Right lobe of liver (tissue), 6 donors: ENCODE measurements around the gene UBE2B. TPM values are rescaled to one million over a fixed set of nuclear protein-coding genes. Genes with fewer than 3 reads are reported as not detected.

Experiments used
- ATAC-seq, 4 donors: fragments of 200-7000 bp; cut with Tn5 transposase; one replicate each; pipeline ENCODE4 v1.9.1; 2020; ENCODE audit warnings: mild to moderate bottlenecking in 4 of 4, moderate library complexity in 4 of 4
- DNase-seq, 3 donors: peaks; one replicate each; pipeline ENCODE4 v3.0.0-alpha.2; 2020
- H3K27ac ChIP-seq, 3 donors: fragments of 200-600 bp; one replicate each; pipeline ENCODE4 v1.8.0; 2022
- H3K27me3 ChIP-seq, 2 donors: fragments of 200-600 bp; one replicate each; pipeline ENCODE4 v1.8.0; 2022
- H3K36me3 ChIP-seq, 4 donors: fragments of 200-600 bp; sonication (generic) in 1 of 4; one replicate each; pipeline versions ENCODE4 v1.5.1 to v1.8.0; 2017 to 2022; ENCODE audit warnings: control low read depth in 1 of 4
- H3K4me1 ChIP-seq, 4 donors: fragments of 200-600 bp; sonication (generic) in 1 of 4; one replicate each; pipeline versions ENCODE4 v1.5.1 to v1.8.0; 2017 to 2022; ENCODE audit warnings: control low read depth in 1 of 4
- H3K4me3 ChIP-seq, 3 donors: fragments of 200-600 bp; one replicate each; pipeline ENCODE4 v1.8.0; 2022
- H3K9me3 ChIP-seq, 4 donors: fragments of 200-600 bp; sonication (generic) in 1 of 4; one replicate each; pipeline versions ENCODE4 v1.5.1 to v1.8.0; 2017 to 2022; ENCODE audit warnings: control low read depth in 1 of 4
- POLR2A ChIP-seq: fragments of 450-650 bp; IDR thresholded peaks from one replicate; pipeline ENCODE4 v1.6.1; 2017; ENCODE audit warnings: antibody characterized with exemption, mild to moderate bottlenecking
- WGBS: methylation state at CpG from one replicate; pipeline ENCODE4 v1.1.6; 2018; ENCODE audit warnings: low coverage, low lambda C conversion rate; ENCODE audit not compliant: insufficient coverage; ENCODE audit errors: missing lambda C conversion rate; 5-methylcytosine and 5-hydroxymethylcytosine counted together
- intact Hi-C, 2 donors: fragments of 100-400 bp; cut with DNase I; formaldehyde crosslinking; loops; one replicate each; pipeline versions ENCODE4 v1.11.2 to v1.14.1; 2022
- total RNA-seq, 6 experiments: library from RNA; depleted of rRNA in 2 of 6; stranded (reverse); fragments of >200 nt in 2 of 6; fragmentation: NEBNext Ultra II Directional in 3 of 6; extraction: Animal tissue kit (Norgen Biotek cat#: 25700) in 3 of 6; gene quantifications; one replicate each; pipeline versions ENCODE4 v1.1.0 to v1.2.4, GENCODE V29; 2016 to 2023
- TF ChIP-seq, protein P1 (sequence below), 4 donors: fragments of 200-600 bp in 3 of 4; fragments of 450-650 bp in 1 of 4; IDR thresholded peaks; one replicate each; pipeline versions ENCODE4 v1.5.1 to v1.8.0; 2016 to 2022; ENCODE audit warnings: antibody characterized with exemption in 4 of 4, mild to moderate bottlenecking in 2 of 4
- donor health status: DM: no; HTN: yes; CAD: no.
- donor health status: DM: no; HTN: no; CAD: no.
- donor health status: DM: no; HTN: no; CAD: no.
- donor health status: DM: no; HTN: yes; CAD: no.
- donor health status: DM: no; HTN: yes; CAD: no.

Gene UBE2B
- total RNA-seq, 6 experiments from 2014 or later = 23.4 to 56.2 (median 37.9) TPM

DNA sequence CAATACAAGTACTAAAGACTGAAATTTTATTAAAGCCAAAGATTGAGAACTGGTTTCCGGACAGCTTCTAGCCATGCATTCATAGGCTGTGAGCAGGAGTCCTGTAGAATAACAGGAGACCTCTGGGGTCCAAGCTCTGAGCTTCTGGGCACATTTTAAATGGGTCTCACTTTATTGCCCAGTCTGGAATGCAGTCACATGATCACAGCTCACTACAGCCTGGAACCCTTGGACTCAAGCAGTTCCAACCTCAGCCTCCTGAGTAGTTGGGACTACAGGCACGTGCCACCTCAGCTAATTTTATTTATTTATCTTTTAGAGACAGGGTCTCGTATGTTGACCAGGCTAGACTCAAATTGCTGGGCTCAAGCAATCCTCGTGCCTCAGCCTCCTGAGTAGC lies 24.9 kb downstream of the UBE2B start:
- WGBS = 73% methylated on average over 4 of the region's 4 CpGs
- Histone ChIP-seq H3K4me1 (peaks cover 0 to 9% (median 0%) of the 10 kb centered on the region in 4 donors), H3K27ac (no peak overlapping the region), H3K4me3 (no peak overlapping the region), H3K9me3 (no peaks in the 10 kb centered on the region), H3K27me3 (no peaks in the 10 kb centered on the region), H3K36me3 (peaks cover 5 to 50% (median 21%) of the 10 kb centered on the region in 4 donors)
- intact Hi-C loops = loop anchor here in 1 of 2 donors (10.0 kb wide), 1 partner anchor 189 kb away; no protein-coding TSS in a partner anchor
- no peak for DNase-seq
- no peak for TF ChIP-seq POLR2A
- TF ChIP-seq, protein P1, sequence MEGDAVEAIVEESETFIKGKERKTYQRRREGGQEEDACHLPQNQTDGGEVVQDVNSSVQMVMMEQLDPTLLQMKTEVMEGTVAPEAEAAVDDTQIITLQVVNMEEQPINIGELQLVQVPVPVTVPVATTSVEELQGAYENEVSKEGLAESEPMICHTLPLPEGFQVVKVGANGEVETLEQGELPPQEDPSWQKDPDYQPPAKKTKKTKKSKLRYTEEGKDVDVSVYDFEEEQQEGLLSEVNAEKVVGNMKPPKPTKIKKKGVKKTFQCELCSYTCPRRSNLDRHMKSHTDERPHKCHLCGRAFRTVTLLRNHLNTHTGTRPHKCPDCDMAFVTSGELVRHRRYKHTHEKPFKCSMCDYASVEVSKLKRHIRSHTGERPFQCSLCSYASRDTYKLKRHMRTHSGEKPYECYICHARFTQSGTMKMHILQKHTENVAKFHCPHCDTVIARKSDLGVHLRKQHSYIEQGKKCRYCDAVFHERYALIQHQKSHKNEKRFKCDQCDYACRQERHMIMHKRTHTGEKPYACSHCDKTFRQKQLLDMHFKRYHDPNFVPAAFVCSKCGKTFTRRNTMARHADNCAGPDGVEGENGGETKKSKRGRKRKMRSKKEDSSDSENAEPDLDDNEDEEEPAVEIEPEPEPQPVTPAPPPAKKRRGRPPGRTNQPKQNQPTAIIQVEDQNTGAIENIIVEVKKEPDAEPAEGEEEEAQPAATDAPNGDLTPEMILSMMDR (IDR thresholded peaks at IDR 0.05) = no peak
- no peak for ATAC-seq

DNA sequence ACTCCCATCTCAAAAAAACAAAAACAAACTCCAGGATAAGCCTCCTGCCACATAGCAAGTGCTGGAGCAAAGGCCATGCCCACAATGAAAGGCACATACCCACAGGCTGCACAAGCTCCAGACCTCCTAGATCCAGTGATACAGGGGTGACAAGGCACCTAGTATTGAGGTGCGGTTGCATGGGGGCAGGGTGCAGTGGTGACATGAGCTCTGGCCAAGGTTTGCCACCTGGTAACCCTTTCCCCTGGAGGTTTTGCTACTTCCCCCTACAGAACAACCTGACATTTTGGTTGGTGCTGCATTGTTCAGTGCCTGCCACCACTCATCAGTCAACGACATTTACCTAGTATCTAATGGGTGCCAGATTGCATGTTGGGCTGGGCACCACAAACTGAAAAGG lies 25.8 kb downstream of the UBE2B start:
- peaks cover 0 to 42% (median 17%) of the 10 kb centered on the region in 4 donors for H3K36me3 ChIP-seq

DNA sequence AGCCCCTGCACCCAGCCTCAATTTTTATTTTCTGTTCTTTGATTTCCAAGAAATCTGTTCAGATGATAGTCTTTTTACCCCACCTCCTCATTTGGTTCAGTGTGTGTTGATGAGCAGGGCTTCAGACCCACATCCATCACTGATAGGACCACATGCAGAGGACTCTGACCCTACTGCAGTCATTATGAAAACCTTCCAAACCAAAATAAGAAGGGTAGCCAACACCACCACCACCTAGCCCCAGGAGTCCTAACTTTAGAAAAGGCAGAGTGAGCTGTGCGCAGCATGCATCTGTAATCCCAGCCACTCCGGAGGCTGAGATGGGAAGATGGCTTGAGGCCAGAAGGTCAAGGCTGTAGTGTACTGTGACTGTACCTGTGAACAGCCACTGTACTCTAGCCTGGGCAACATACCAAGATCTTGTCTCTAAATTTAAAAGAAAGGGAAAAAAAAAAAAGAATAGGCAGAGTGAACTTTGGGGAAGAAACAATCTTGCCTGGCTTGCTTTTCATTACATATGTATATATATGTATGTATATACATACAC lies 27.3 kb downstream of the UBE2B start:
- Histone ChIP-seq H3K27me3 (no peaks in the 10 kb centered on the region), H3K9me3 (no peaks in the 10 kb centered on the region), H3K4me3 (no peak overlapping the region), H3K4me1 (peaks cover 0 to 9% (median 0%) of the 10 kb centered on the region in 4 donors), H3K36me3 (peaks cover 0 to 33% (median 9%) of the 10 kb centered on the region in 4 donors), H3K27ac (no peak overlapping the region)
- intact Hi-C loops = loop anchor here in 1 of 2 donors (10.0 kb wide), 1 partner anchor 186 kb away; no protein-coding TSS in a partner anchor
- ATAC-seq = peak; percentile 77 to 90 (median 84)
- 39% methylated on average over 2 of the region's 2 CpGs for WGBS
- TF ChIP-seq POLR2A = no peak
- TF ChIP-seq, protein P1 (IDR thresholded peaks at IDR 0.05) = no peak
- peak in 2 of 3 donors; percentile 39 to 63 for DNase-seq

More for the DNA sequence above, 25.8 kb downstream of the UBE2B start:
- no peak overlapping the region for H3K4me3 ChIP-seq
- intact Hi-C loops = loop anchor here in 1 of 2 donors (10.0 kb wide), 1 partner anchor 188 kb away; no protein-coding TSS in a partner anchor
- peak in 1 of 4 donors; percentile 16 for ATAC-seq
- peaks cover 0 to 9% (median 0%) of the 10 kb centered on the region in 4 donors for H3K4me1 ChIP-seq
- no peak for TF ChIP-seq POLR2A
- TF ChIP-seq, protein P1 (IDR thresholded peaks at IDR 0.05) = no peak
- no peaks in the 10 kb centered on the region for H3K9me3 ChIP-seq
- H3K27ac ChIP-seq = no peak overlapping the region
- no CpG with 5 or more reads among the region's 2 CpGs for WGBS
- no peak for DNase-seq
- no peaks in the 10 kb centered on the region for H3K27me3 ChIP-seq

DNA sequence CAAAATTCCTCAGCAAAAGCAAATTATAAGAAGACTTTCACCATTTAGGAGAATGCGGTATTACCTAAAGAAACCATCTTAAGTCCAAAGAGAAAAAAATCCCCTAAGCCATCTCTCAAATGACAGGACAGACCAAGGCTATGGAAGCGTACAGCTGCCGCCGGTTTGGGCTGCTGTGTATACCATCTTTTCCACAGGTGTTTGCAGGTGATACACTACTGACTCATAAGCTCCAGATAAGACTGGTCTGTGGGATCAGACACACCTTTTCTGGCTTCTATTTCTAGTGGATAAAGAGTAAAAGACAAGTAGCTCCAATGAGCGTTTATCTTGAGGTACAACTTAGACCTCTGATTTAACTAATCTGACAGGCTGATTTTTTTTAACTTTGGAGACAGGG lies 32.6 kb downstream of the UBE2B start:
- intact Hi-C loops = no loop called here
- WGBS = 97% methylated on average over 4 of the region's 5 CpGs
- DNase-seq = no peak

More for the DNA sequence above, 32.6 kb downstream of the UBE2B start:
- Histone ChIP-seq H3K27me3 (no peaks in the 10 kb centered on the region), H3K4me3 (no peak overlapping the region), H3K4me1 (peaks cover 0 to 4% (median 0%) of the 10 kb centered on the region in 4 donors), H3K9me3 (no peaks in the 10 kb centered on the region), H3K36me3 (peaks cover 0 to 7% (median 0%) of the 10 kb centered on the region in 4 donors), H3K27ac (no peak overlapping the region)
- ATAC-seq = no peak
- no peak for TF ChIP-seq POLR2A
- TF ChIP-seq, protein P1 (IDR thresholded peaks at IDR 0.05) = no peak
